GM12878 (cell line): ENCODE results near the gene CLIC3. TPM values are rescaled to one million over a fixed set of nuclear protein-coding genes. Genes with fewer than 3 reads are reported as not detected.

Source experiments
- CREM ChIP-seq: IDR thresholded peaks from 2 replicates; pipeline ENCODE4 v1.6.1; 2014; ENCODE audit warnings: antibody characterized with exemption, low read depth
- EZH2 ChIP-seq: IDR thresholded peaks from 2 replicates; pipeline ENCODE4 v1.6.1; 2012; ENCODE audit warnings: low read depth, mild to moderate bottlenecking, control low read depth, inconsistent platforms, low read length, borderline replicate concordance; ENCODE audit not compliant: control insufficient read depth
- MEF2A ChIP-seq: IDR thresholded peaks from 2 replicates; pipeline ENCODE4 v1.6.1; 2011; ENCODE audit warnings: low read depth, mild to moderate bottlenecking, low read length, moderate library complexity; ENCODE audit not compliant: insufficient read depth
- MEF2B ChIP-seq: fragments of 450-650 bp; IDR thresholded peaks from 2 replicates; pipeline ENCODE4 v1.6.1; 2018; ENCODE audit warnings: mild to moderate bottlenecking, moderate library complexity; ENCODE audit not compliant: partially characterized antibody, poor library complexity, severe bottlenecking
- MYB ChIP-seq: fragments of 150-350 bp; IDR thresholded peaks from 2 replicates; pipeline ENCODE4 v1.6.1; 2014; ENCODE audit warnings: mild to moderate bottlenecking, low read depth, low read length, borderline replicate concordance
- MYC ChIP-seq: IDR thresholded peaks from 2 replicates; pipeline ENCODE4 v1.6.1; 2011; ENCODE audit warnings: mild to moderate bottlenecking, low read length, moderate library complexity, inconsistent platforms; ENCODE audit not compliant: insufficient read depth, insufficient replicate concordance, insufficient read length, severe bottlenecking
- NR2C2 ChIP-seq: IDR thresholded peaks from 2 replicates; pipeline ENCODE4 v1.6.1; 2011; ENCODE audit warnings: borderline replicate concordance, low read depth; ENCODE audit not compliant: control insufficient read depth, insufficient read length
- PAX8 ChIP-seq: fragments of 450-650 bp; IDR thresholded peaks from 2 replicates; pipeline ENCODE4 v1.6.1; 2017; ENCODE audit warnings: mild to moderate bottlenecking, moderate library complexity
- POLR2AphosphoS5 ChIP-seq: IDR thresholded peaks from 2 replicates; pipeline ENCODE4 v1.6.1; 2011; ENCODE audit warnings: mild to moderate bottlenecking, low read length, inconsistent platforms
- SMC3 ChIP-seq: IDR thresholded peaks from 2 replicates; pipeline ENCODE4 v1.6.1; 2011; ENCODE audit warnings: low read length, improper control_type of control experiment, borderline replicate concordance
- TBL1XR1 ChIP-seq: IDR thresholded peaks from 2 replicates; pipeline ENCODE4 v1.6.1; 2012; ENCODE audit warnings: low read depth, low read length, improper control_type of control experiment
- polyA plus RNA-seq, 11 experiments: library from polyadenylated mRNA; depleted of rRNA in 4 of 11; unstranded in 6 of 11; stranded (reverse) in 5 of 11; fragments of >200 nt; fragmentation: Nextera tagmentation in 4 of 11; fragmentation: Illumina TruSeq in 1 of 11; extraction: Ambion mirVana in 4 of 11; extraction: Trizol in 1 of 11; gene quantifications; 1 replicate in 1 of 11; 2 replicates in 10 of 11; pipeline versions ENCODE4 v1.2.1 to v1.2.3, GENCODE V29; 2011 to 2016; ENCODE audit warnings: inconsistent platforms in 2 of 11, missing spikeins in 2 of 11, low read depth in 1 of 11
- total RNA-seq, 4 experiments: library from RNA; depleted of rRNA in 3 of 4; stranded (reverse); fragments of >200 nt in 3 of 4; fragmentation: Illumina TruSeq in 1 of 4; extraction: Trizol in 1 of 4; gene quantifications; 2 replicates each; pipeline versions ENCODE4 v1.2.1 to v1.2.3, GENCODE V29; 2013 to 2021
- TF ChIP-seq, protein P1 (sequence below): fragments of 450-650 bp; formaldehyde crosslinking; IDR thresholded peaks from 2 replicates; pipeline ENCODE4 v1.4.0; 2020; ENCODE audit warnings: mild to moderate bottlenecking, moderate library complexity
- TF ChIP-seq, protein P2 (sequence below), 3 experiments: IDR thresholded peaks in 2 of 3; conservative IDR thresholded peaks in 1 of 3; 2 replicates each; pipeline ENCODE4 v1.5.1; 2011; ENCODE audit warnings: low read depth in 3 of 3, low read length in 3 of 3, mild to moderate bottlenecking in 3 of 3, control low read depth in 2 of 3, moderate library complexity in 2 of 3, inconsistent platforms in 1 of 3, mixed read lengths in 1 of 3; ENCODE audit not compliant: control insufficient read depth in 2 of 3, insufficient read depth in 1 of 3; ENCODE audit errors: extremely low read depth in 1 of 3
- TF ChIP-seq, protein P3 (sequence below): IDR thresholded peaks from 2 replicates; pipeline ENCODE4 v1.6.1; 2011; ENCODE audit warnings: low read depth, low read length, improper control_type of control experiment, borderline replicate concordance
- TF ChIP-seq, protein P4 (sequence below): IDR thresholded peaks from 2 replicates; pipeline ENCODE4 v1.6.1; 2012; ENCODE audit warnings: low read depth, low read length, improper control_type of control experiment
- TF ChIP-seq, protein P5 (sequence below): IDR thresholded peaks from 2 replicates; pipeline ENCODE4 v1.6.1; 2012; ENCODE audit warnings: low read length, inconsistent platforms

The CLIC3 gene
- total and polyA plus RNA-seq, 10 of the 15 experiments (the other 5 are each of a cell fraction or from before 2014, with no cell fraction given), result 0.31 TPM; not detected in 9

DNA sequence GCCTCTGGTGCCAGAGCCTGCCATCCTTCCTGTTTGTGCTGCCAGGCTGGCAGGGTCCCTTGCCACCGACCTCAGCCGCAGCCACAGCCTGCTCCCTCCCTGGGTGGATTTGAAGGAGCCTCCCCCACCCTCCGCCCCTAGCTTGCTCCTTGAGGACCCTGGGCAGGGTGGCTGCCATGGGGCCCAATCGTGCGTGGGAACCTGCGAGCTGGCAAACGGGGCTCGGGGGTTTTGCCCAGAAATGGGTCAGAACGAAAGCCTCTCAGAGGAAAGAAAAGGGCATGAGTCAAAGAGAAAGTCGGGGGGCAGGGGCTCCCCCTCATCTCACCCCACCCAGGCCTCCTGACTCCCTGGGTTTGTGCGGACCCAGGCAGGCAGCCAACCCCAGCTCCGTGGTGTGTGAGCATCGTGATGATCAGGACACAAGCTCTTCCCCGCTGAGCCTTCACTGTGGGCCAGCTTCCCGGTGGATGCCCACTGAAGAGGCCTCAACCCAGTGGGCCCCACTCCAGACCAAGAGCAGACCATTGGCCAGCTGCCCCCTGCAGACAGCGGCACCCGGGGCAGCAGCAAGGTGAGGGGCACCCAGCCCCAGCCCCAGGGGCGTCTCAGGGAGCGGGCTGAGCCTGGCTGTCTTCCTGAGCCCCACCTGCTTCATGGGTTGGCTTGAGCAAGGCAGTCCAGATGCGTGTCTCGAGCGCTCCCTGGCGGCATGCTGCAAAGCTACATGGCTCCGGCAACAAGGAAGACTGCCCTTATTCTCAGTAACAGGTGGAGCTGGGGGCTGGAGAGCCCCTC, 38.5 kb upstream of the CLIC3 start (continued):
- TF ChIP-seq, protein P1, sequence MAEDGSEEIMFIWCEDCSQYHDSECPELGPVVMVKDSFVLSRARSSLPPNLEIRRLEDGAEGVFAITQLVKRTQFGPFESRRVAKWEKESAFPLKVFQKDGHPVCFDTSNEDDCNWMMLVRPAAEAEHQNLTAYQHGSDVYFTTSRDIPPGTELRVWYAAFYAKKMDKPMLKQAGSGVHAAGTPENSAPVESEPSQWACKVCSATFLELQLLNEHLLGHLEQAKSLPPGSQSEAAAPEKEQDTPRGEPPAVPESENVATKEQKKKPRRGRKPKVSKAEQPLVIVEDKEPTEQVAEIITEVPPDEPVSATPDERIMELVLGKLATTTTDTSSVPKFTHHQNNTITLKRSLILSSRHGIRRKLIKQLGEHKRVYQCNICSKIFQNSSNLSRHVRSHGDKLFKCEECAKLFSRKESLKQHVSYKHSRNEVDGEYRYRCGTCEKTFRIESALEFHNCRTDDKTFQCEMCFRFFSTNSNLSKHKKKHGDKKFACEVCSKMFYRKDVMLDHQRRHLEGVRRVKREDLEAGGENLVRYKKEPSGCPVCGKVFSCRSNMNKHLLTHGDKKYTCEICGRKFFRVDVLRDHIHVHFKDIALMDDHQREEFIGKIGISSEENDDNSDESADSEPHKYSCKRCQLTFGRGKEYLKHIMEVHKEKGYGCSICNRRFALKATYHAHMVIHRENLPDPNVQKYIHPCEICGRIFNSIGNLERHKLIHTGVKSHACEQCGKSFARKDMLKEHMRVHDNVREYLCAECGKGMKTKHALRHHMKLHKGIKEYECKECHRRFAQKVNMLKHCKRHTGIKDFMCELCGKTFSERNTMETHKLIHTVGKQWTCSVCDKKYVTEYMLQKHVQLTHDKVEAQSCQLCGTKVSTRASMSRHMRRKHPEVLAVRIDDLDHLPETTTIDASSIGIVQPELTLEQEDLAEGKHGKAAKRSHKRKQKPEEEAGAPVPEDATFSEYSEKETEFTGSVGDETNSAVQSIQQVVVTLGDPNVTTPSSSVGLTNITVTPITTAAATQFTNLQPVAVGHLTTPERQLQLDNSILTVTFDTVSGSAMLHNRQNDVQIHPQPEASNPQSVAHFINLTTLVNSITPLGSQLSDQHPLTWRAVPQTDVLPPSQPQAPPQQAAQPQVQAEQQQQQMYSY (CRISPR knock-in tag), result no peak
- TF ChIP-seq MYB (no peak), CREM (no peak), SMC3 (peak; percentile 98), NR2C2 (no peak), POLR2AphosphoS5 (no peak), MEF2B (peak; percentile 46), EZH2 (no peak), PAX8 (no peak), MYC (no peak), TBL1XR1 (no peak), MEF2A (no peak)
- TF ChIP-seq, protein P2, sequence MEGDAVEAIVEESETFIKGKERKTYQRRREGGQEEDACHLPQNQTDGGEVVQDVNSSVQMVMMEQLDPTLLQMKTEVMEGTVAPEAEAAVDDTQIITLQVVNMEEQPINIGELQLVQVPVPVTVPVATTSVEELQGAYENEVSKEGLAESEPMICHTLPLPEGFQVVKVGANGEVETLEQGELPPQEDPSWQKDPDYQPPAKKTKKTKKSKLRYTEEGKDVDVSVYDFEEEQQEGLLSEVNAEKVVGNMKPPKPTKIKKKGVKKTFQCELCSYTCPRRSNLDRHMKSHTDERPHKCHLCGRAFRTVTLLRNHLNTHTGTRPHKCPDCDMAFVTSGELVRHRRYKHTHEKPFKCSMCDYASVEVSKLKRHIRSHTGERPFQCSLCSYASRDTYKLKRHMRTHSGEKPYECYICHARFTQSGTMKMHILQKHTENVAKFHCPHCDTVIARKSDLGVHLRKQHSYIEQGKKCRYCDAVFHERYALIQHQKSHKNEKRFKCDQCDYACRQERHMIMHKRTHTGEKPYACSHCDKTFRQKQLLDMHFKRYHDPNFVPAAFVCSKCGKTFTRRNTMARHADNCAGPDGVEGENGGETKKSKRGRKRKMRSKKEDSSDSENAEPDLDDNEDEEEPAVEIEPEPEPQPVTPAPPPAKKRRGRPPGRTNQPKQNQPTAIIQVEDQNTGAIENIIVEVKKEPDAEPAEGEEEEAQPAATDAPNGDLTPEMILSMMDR (IDR thresholded peaks at IDR 0.05 in 2 of 3, conservative IDR thresholded peaks at IDR 0.05 in 1 of 3; ENCODE audit: control insufficient read depth in 2 of 3, extremely low read depth in 1 of 3, insufficient read depth in 1 of 3, low read depth in 3 of 3, low read length in 3 of 3), result peak; percentile 90 to 97 (median 97)
- TF ChIP-seq, protein P3, sequence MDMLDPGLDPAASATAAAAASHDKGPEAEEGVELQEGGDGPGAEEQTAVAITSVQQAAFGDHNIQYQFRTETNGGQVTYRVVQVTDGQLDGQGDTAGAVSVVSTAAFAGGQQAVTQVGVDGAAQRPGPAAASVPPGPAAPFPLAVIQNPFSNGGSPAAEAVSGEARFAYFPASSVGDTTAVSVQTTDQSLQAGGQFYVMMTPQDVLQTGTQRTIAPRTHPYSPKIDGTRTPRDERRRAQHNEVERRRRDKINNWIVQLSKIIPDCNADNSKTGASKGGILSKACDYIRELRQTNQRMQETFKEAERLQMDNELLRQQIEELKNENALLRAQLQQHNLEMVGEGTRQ, result no peak
- TF ChIP-seq, protein P4, sequence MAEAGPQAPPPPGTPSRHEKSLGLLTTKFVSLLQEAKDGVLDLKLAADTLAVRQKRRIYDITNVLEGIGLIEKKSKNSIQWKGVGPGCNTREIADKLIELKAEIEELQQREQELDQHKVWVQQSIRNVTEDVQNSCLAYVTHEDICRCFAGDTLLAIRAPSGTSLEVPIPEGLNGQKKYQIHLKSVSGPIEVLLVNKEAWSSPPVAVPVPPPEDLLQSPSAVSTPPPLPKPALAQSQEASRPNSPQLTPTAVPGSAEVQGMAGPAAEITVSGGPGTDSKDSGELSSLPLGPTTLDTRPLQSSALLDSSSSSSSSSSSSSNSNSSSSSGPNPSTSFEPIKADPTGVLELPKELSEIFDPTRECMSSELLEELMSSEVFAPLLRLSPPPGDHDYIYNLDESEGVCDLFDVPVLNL, result no peak
- TF ChIP-seq, protein P5, sequence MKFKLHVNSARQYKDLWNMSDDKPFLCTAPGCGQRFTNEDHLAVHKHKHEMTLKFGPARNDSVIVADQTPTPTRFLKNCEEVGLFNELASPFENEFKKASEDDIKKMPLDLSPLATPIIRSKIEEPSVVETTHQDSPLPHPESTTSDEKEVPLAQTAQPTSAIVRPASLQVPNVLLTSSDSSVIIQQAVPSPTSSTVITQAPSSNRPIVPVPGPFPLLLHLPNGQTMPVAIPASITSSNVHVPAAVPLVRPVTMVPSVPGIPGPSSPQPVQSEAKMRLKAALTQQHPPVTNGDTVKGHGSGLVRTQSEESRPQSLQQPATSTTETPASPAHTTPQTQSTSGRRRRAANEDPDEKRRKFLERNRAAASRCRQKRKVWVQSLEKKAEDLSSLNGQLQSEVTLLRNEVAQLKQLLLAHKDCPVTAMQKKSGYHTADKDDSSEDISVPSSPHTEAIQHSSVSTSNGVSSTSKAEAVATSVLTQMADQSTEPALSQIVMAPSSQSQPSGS, result no peak
